Uterus (tissue), 4 donors: Measurements from ENCODE around the gene BRF1. TPM values are rescaled to one million over a fixed set of nuclear protein-coding genes. Genes with fewer than 3 reads are reported as not detected.

ENCODE experiments used
- DNase-seq, 2 donors: peaks; one replicate each; pipeline ENCODE4 v3.0.0-alpha.2; 2019 to 2020
- H3K27ac ChIP-seq, 2 donors: fragments of 200-600 bp; sonication (generic); 1 replicate in 1 of 2; 2 replicates in 1 of 2; pipeline ENCODE4 v1.5.1; 2016 to 2018
- H3K27me3 ChIP-seq, 2 donors: fragments of 200-600 bp; sonication (generic); one replicate each; pipeline ENCODE4 v1.5.1; 2018 to 2019; ENCODE audit warnings: control low read depth in 1 of 2
- H3K36me3 ChIP-seq, 2 donors: fragments of 200-600 bp; sonication (generic); one replicate each; pipeline ENCODE4 v1.5.1; 2019; ENCODE audit warnings: control low read depth in 1 of 2
- H3K4me1 ChIP-seq, 2 donors: fragments of 200-600 bp; sonication (generic); one replicate each; pipeline ENCODE4 v1.5.1; 2018 to 2019; ENCODE audit warnings: control low read depth in 1 of 2
- H3K4me3 ChIP-seq, 2 donors: fragments of 200-600 bp; sonication (generic); 1 replicate in 1 of 2; 2 replicates in 1 of 2; pipeline ENCODE4 v1.5.1; 2018 to 2019; ENCODE audit warnings: mild to moderate bottlenecking in 1 of 2
- H3K9me3 ChIP-seq, 2 donors: fragments of 200-600 bp; sonication (generic); one replicate each; pipeline ENCODE4 v1.5.1; 2019; ENCODE audit warnings: control low read depth in 1 of 2
- POLR2A ChIP-seq, 2 donors: fragments of 450-650 bp; IDR thresholded peaks; one replicate each; pipeline ENCODE4 v1.6.1; 2016; ENCODE audit warnings: antibody characterized with exemption in 2 of 2, mild to moderate bottlenecking in 1 of 2, moderate library complexity in 1 of 2
- intact Hi-C: fragments of 100-400 bp; cut with DNase I; formaldehyde crosslinking; loops from one replicate; pipeline ENCODE4 v1.15.1; 2023; ENCODE audit warnings: low total_unique reads
- total RNA-seq, 4 donors: library from RNA; depleted of rRNA in 3 of 4; stranded (reverse); fragments of >200 nt in 3 of 4; gene quantifications; one replicate each; pipeline versions ENCODE4 v1.1.0 to v1.2.4, GENCODE V29; 2014 to 2023
- TF ChIP-seq, protein P1 (sequence below), 4 experiments: fragments of 200-600 bp in 2 of 4; fragments of 450-650 bp in 2 of 4; sonication (generic) in 2 of 4; IDR thresholded peaks; one replicate each; pipeline ENCODE4 v1.5.1; 2016 to 2019; ENCODE audit warnings: antibody characterized with exemption in 4 of 4, mild to moderate bottlenecking in 2 of 4, moderate library complexity in 1 of 4
- donor health status: DM: yes; HTN: yes; CAD: no.

Gene BRF1
- total RNA-seq, 4 donors from 2014 or later, result 9.7 to 77.7 (median 61.3) TPM

DNA sequence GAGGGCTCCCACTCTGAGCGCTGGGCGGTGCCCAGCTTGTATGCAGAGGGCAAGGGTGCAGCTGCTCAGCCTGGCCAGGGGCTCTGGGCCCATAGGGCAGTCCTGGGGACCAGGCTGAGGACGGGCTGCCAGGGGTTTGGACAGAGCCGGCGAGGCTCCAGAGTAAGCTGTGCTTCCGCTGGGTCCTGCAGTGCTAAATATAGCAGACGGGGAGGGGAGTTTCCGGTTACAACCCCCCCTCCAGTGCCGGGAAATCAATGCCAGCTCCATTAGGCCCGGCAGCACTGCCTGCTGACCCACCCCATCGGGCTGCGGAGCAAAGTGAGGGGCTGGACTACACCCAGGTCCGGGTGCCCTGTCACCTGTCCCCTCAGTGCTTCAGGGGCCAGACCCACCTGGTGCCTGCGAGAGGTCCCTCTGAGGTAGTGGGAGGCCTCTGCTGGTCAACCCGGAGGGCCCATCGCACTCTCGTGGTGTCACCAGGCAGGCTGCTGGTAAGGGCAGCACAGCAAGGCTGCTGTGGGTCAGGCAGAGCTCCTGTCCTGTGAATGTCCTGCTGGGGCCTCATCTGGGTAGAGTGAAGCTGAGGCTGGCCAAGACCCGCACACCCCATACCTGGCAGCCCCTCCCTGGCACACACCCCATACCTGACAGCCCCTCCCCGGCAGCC is 129.7 kb downstream of the BRF1 start:
- no peak for DNase-seq
- H3K4me3 ChIP-seq, result no peak overlapping the region
- no peaks in the 10 kb centered on the region for H3K36me3 ChIP-seq

DNA sequence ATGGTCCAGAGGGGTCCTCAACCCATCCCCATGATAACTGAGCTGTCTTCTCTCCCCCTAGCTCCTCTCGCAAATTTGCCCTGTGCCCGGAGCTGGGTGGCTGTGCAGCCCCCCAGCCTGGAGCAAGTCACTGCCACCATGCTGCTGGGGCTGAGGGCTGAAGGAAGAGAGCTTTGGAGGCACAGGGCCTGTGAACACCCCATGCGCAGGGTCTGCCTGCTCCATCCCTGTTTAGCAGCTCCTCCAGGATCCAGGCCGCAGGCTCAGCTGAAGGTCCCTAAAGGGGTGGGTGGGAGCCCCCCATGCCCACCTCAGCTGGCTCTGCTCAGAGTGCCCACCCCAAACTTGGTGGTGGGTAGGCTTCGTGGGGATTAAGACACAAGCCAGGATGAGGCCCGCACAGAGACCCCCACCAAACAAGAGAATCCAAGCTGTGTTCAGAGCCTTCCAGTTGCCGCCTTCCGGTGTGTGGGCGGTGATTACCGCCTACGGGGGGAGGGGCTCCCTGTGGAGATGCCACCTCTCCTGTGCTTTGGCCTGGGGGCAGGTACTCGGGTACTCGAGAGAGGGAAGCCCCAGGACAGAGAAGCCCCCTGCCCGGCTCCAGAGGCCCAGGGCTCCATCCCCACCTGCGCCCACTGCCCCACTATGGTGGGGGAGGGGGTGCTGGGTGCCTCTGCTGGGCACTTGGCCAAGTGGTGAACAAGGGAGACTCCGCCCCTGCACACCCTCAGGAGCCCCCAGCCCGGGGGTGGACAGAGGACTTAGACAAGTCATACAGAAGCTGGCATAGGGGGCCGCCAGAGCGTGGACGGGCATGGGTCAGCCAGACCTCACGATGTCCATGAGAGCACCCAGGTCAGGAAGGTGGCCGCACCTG is 130.8 kb downstream of the BRF1 start:
- no peak overlapping the region for H3K27ac ChIP-seq
- H3K9me3 ChIP-seq, result no peaks in the 10 kb centered on the region
- peaks cover 0 to 9% of the 10 kb centered on the region in 2 donors for H3K27me3 ChIP-seq
- no peak for DNase-seq
- H3K4me1 ChIP-seq, result peaks cover 0 to 10% of the 10 kb centered on the region in 2 donors
- H3K4me3 ChIP-seq, result no peak overlapping the region
- intact Hi-C loops, result no loop called here
- H3K36me3 ChIP-seq, result no peaks in the 10 kb centered on the region
- TF ChIP-seq POLR2A (IDR thresholded peaks at IDR 0.05), result no peak
- TF ChIP-seq, protein P1, sequence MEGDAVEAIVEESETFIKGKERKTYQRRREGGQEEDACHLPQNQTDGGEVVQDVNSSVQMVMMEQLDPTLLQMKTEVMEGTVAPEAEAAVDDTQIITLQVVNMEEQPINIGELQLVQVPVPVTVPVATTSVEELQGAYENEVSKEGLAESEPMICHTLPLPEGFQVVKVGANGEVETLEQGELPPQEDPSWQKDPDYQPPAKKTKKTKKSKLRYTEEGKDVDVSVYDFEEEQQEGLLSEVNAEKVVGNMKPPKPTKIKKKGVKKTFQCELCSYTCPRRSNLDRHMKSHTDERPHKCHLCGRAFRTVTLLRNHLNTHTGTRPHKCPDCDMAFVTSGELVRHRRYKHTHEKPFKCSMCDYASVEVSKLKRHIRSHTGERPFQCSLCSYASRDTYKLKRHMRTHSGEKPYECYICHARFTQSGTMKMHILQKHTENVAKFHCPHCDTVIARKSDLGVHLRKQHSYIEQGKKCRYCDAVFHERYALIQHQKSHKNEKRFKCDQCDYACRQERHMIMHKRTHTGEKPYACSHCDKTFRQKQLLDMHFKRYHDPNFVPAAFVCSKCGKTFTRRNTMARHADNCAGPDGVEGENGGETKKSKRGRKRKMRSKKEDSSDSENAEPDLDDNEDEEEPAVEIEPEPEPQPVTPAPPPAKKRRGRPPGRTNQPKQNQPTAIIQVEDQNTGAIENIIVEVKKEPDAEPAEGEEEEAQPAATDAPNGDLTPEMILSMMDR (IDR thresholded peaks at IDR 0.05), result no peak

More for the DNA sequence above, 129.7 kb downstream of the BRF1 start:
- Histone ChIP-seq H3K9me3 (no peaks in the 10 kb centered on the region), H3K4me1 (peaks cover 0 to 10% of the 10 kb centered on the region in 2 donors), H3K27me3 (peaks cover 0 to 9% of the 10 kb centered on the region in 2 donors), H3K27ac (no peak overlapping the region)
- no peak for TF ChIP-seq POLR2A (IDR thresholded peaks at IDR 0.05)
- TF ChIP-seq, protein P1 (IDR thresholded peaks at IDR 0.05), result no peak
- intact Hi-C loops, result no loop called here

DNA sequence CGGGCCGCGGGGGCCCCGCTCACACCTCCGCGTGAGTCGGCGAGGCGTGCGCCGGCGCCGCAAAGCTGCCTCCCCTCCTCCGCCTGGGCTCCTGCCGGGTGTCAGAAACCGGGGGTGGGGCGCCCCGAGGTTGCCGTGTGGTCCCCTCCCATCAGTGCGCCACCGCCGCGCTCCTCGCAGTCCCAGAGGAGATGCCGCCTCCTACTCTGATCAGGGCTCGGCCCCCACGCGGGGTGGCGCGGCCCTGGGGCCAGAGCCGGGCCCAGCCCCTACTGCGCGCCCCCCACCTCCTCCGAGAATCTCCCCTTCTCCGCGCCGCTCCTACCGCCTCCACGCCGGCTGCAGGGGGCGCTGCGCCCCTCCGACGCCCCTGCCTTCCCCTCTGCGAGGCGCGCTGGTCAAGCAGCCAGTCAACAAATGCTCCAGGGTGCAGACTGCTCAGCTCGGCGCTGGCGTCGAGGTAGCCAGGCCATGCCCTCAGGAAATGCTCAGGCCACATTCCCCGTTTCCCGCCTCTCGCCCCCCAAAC is 131.8 kb downstream of the BRF1 start:
- H3K36me3 ChIP-seq, result no peaks in the 10 kb centered on the region
- H3K27ac ChIP-seq, result no peak overlapping the region
- H3K27me3 ChIP-seq, result peaks cover 0 to 9% of the 10 kb centered on the region in 2 donors
- peaks cover 0 to 10% of the 10 kb centered on the region in 2 donors for H3K4me1 ChIP-seq
- no peak for DNase-seq
- no peak for TF ChIP-seq POLR2A (IDR thresholded peaks at IDR 0.05)
- TF ChIP-seq, protein P1 (IDR thresholded peaks at IDR 0.05), result peak in 3 of 4 experiments; percentile 24 to 44 (median 35)
- H3K4me3 ChIP-seq, result no peak overlapping the region
- intact Hi-C loops, result no loop called here
- no peaks in the 10 kb centered on the region for H3K9me3 ChIP-seq

DNA sequence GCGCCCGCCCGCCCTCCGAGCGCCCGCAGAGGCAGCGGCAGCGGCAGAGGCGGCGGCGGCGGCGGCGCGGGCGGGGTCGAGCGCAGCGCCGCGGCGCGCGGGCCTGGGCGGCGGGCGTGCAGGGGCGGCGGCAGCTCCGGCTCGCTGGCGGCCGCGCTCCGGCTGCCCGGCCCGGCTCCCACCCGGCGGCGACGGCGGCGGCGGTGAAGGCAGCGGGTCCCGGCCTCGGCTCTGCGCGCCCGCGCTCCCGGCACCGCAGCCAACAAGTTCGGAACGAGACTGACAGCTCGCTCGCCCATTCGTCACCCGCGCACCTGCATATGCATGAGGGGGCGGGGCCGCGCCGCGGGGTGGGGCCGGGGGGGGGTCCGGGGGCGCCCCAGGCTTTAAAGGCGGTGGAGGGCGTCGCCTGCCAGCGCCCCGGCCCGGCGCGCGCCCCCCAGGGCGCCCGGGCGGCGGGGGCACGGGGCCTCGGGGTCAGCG is 132.3 kb downstream of the BRF1 start, which contains the start of gene JAG2:
JAG2 (minus strand) TSS at position 281 of the 483 bp plus-strand sequence. CDS start 356 bp downstream, outside the sequence.
- Histone ChIP-seq H3K9me3 (no peaks in the 10 kb centered on the region), H3K27me3 (peaks cover 0 to 9% of the 10 kb centered on the region in 2 donors), H3K27ac (no peak within 1 kb of the TSS), H3K36me3 (no peaks in the 10 kb centered on the region), H3K4me3 (peak within 1 kb of the TSS in 1 of 2 donors; percentile 20), H3K4me1 (peaks cover 0 to 10% of the 10 kb centered on the region in 2 donors)
- intact Hi-C loops, result no loop called here
- DNase-seq, result no peak
- no peak for TF ChIP-seq POLR2A (IDR thresholded peaks at IDR 0.05)
- TF ChIP-seq, protein P1 (IDR thresholded peaks at IDR 0.05), result no peak
